Measurements from ENCODE around the gene SPSB2.

DNA sequence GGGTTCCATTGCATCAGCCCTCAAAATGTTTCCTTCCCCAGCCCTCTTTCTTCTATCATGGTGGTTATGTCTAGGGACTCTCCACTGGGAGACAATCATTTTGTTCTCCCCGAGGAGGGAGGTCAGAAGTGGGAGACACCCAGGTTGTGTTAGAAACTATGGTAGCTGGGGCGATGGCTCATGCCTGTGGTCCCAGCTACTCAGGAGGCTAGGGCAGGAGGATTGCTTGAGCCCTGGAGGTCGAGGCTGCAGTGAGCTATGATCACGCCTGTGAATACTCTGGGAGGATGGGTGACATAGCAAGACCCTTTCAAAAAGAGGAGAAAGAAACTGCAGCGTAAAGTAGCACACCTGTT is 18.5 kb upstream of the SPSB2 start:
- no peak for TF ChIP-seq ZBTB33 (IDR thresholded peaks at IDR 0.05; ENCODE audit: borderline replicate concordance, low read depth)
- TF ChIP-seq EP300 (IDR thresholded peaks at IDR 0.05; ENCODE audit: borderline replicate concordance in 1 of 2, low read depth in 1 of 2, low read length in 1 of 2), result no peak
- no peak for TF ChIP-seq SIN3A (IDR thresholded peaks at IDR 0.05; ENCODE audit: borderline replicate concordance, low read depth, low read length)
- TF ChIP-seq, protein P1, sequence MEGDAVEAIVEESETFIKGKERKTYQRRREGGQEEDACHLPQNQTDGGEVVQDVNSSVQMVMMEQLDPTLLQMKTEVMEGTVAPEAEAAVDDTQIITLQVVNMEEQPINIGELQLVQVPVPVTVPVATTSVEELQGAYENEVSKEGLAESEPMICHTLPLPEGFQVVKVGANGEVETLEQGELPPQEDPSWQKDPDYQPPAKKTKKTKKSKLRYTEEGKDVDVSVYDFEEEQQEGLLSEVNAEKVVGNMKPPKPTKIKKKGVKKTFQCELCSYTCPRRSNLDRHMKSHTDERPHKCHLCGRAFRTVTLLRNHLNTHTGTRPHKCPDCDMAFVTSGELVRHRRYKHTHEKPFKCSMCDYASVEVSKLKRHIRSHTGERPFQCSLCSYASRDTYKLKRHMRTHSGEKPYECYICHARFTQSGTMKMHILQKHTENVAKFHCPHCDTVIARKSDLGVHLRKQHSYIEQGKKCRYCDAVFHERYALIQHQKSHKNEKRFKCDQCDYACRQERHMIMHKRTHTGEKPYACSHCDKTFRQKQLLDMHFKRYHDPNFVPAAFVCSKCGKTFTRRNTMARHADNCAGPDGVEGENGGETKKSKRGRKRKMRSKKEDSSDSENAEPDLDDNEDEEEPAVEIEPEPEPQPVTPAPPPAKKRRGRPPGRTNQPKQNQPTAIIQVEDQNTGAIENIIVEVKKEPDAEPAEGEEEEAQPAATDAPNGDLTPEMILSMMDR (IDR thresholded peaks at IDR 0.05), result no peak

Data from SK-N-SH (cell line).